Stimulated activated CD8-positive, alpha-beta memory T cell treated with anti-CD3 and anti-CD28 coated beads, Interleukin-2, amount 100 ng/mL, for 1 hour (primary cell): Measurements from ENCODE around the gene ZSWIM6.
A peak's percentile ranks its signal among the peaks of the same experiment; 100 is the strongest.

ENCODE experiments used
- DNase-seq, 2 donors: peaks; one replicate each; pipeline ENCODE4 v3.0.0-alpha.2; 2020; ENCODE audit warnings: low read depth in 2 of 2

Gene ZSWIM6

DNA sequence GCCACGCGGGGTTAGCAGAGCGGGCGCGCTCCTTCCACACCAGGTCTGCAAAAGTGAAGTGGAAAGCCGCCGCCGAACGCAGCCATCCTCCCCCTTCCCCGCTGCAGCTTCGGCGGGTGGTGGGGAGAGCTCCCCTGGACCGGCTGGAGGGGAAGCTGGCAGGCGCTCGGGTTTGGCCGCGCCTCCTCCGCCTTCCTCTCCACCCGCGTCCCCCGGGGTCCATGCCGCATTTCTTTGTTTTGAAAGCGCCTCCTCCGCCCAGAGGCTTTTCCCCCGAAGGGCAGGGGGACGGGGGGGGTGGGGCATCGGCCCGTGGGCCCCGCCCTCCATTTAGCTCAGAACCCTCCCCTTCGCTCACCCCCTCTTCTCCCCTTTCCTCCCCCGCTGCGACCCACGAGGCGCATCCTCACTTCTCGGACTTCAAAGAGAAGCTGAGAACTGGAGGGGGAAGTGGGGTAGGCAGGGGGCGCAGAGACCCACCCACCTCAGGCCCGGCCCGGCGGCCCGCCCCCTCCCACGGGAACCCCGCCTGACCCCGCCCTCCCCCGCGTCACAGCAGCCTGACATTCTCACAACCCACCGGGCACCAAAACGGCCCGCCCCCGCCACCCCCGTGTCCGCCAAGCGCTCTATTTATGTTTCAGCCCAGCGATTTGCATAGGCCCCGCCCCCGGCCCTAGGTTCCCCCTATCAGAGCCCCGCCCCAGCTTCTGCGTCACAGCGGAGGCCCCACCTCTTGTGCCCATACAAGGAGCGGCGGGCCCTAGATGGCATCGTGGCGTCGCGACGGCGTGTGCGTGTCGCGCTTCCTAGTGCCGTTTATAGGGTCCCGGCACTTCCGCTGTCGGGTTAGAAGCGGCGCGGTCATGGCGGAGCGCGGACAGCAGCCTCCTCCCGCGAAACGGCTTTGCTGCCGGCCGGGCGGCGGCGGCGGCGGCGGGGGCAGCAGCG lies at the start of gene ZSWIM6:
Gene ZSWIM6, plus strand, starts transcription at position 852 of the 951 bp plus-strand sequence. Its CDS starts 15 bp downstream, at position 867.
- DNase-seq: peak; percentile 98 to 99

DNA sequence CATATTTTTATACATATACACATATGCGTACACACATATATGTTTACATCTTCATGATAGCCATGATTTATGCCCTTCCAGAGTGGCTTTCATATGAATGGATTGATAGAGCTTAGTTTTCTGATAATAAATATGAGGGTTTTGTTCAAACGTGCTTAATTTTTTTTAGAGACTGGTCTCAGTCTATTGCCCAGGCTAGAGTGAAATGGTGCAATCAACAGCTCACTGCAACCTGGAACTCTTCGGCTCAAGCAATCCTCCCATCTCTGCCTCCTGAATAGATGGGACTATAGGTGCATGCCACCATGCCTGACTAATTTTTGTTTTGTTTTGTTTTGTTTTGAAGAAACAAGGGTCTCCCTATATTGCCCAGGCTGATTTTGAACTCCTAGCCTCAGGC lies 48.6 kb upstream of the ZSWIM6 start:
- DNase-seq: no peak

DNA sequence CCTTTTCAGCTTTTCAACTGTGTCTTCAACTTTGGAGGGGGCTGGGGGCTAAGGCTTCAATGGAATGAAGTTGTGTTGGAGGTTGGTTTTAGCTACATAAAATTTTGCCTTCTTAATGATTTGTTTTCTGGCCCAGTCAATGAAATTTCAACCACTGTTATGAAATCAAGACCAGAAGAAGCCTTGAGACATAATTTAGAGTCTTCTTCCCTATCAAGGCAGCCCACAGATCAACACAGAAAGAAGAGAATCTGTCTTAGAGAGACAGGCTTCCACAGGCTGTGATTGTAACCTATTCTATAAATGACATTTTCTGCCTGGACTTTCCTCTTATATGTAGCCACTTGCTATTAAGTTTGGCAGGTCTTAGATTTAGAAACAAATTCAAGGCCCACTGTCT lies 46.5 kb upstream of the ZSWIM6 start:
- no peak for DNase-seq

DNA sequence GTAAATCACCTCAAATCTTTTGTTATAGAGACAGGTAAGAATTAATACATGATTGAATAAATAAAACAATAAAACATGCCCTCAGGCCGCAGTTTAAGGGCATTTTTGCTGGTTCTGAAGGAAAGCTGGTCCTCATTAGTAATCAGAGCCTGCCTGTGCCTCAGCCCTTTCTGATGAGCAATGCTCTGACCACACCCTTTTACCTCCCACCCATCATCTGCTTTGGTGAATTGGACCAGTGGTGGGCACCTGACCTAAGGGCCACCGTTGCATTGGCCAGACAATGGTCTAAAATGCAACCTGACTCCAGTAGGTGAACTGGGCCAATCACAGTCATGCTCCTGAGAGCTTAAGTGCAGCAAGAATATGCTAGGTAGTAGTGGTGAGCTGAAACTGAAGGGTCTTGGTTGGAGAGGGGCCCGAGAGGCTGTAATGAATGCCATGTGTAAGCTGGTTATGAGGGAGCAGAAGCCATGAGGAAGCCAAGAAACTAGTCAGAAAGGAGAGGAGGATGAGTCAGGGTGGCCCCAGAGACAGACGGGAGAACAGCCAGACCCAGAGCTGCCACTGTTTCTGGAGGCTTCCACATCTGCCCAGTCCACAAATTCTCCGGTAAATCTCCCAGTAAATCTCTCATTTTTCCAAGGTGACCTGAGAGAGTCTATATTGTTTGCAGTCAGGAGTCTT lies 45.5 kb upstream of the ZSWIM6 start:
- DNase-seq: no peak

DNA sequence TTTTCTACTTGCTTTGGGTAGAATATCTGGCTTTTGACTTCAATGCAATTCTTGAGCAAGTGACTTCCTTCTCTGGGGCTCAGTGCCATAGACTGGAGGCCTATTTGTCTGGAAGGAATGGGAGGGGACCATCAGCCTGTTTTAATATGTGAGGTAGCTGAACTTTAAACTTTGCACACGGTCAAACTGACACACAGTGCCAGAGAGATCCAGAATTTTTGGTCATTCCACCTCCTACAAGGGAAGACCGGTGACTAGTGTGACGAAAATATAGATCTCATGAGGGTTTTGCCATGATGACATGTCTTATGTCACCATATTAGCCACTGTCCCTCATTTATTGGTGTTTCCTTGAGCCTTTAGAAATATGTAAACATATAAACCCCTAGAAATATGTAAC lies 44.6 kb upstream of the ZSWIM6 start:
- no peak for DNase-seq

DNA sequence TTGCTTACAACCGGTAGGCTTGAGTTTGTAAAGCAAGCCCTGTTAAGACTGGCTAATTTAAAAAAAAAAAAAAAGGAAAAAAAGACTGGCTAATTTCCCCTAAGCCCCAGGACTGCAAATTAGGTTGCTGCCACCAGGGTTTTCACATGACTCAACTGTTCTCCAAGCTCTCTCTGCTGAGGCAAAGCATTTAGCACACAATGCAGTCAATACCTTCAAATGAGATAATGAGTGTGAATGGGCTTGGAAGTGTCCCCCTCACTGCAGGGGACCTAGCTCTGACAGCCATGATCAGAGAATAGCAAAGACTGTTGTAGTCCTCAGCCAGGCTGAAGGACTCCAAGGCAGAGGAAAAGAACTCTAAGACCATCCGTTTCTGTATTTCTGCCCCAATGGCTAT lies 42.8 kb upstream of the ZSWIM6 start:
- no peak for DNase-seq

DNA sequence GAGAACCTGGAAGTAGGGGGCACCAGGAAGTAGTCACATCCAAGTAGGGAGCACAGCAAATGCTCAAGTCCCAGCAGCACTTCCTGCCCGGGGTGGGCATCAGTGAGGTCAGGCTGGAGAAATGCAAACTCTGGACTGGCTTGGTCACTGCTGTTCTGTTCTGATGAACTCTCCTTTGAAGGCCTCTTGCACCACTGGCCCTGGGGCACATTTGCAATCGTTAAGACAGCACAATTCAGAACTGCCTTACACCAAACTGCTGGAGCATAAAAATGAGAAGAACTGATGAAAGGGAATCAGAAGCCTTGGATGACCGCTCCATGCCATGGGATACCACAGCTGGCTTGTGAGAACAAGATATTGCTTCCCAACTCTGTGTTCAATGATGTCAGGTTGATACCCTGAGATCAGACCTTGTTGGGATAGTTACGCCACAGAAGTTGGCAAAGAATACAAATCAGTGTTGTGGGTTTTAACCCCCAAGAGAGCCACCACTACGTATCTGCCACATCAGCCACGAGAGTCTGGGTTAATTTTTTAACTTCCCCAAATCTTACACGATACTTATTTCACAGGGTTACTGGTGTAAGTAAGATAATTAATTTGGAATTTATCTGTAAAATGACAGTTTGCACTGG lies 42.3 kb upstream of the ZSWIM6 start:
- DNase-seq: no peak

DNA sequence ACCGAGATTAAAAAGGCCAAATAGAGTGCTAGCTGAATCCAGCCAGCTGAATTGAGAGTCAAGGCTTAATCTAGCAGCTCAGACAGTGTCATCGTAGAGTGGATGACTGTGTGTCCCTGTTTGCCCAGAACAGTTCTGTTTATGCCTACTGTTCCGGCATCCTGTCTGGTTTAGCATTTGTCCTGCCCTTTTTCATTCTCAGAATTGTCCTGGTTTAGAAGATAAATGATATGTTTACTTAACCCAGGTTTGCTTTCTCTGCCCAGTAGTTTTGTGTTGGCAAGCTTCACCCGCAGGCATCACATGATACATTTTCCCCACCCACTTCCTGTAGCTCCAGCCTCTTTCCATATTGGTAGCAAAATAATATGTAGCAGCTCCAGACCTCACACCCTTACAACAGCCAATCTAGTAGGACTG lies 41.3 kb upstream of the ZSWIM6 start:
- DNase-seq: no peak

DNA sequence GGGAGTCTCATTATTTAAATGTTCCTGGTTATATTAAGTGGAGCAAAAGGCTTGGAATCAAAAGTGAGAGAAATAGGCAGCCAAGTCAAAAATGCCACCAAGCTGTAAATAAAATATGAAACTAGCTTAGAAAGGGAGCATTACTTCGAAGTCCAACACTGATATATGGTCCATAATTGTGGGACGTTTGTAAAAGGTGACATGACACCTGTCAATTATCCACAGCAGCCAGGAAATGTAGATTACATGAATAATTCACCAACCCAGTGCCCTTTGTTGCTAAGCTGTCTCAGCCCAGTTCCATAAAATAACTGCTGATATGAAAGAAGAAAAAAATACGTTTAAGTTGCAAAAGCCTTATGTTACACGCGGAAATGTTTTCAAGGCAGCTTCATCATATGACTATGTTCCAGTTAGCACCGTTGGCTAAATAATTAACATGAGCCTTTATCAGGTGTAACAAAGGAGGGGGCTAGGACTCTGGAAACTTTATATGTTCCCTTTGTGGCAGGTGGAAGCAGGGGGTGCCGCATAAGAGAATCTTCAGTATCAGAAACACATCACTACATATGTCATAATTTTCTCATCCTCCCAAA lies 39.9 kb upstream of the ZSWIM6 start:
- no peak for DNase-seq

DNA sequence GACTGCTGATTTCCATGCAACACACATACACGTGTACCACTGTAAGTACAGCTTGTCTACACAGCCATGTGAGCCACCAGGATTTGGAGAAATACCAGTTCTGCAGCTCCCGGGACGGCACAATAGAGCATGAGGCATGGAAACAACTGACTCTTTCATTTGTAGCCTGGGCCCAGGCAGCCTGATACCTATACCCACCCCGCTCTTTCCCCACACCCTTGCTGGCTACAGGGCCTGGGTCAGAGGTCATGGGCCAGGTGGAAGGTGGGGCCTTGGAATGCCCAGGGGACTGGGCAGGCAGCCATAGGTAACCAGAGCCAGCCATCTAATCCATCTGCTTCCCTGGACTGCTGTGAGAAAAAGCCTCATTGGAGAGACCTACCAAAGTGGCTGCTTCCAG lies 39.0 kb upstream of the ZSWIM6 start:
- no peak for DNase-seq

DNA sequence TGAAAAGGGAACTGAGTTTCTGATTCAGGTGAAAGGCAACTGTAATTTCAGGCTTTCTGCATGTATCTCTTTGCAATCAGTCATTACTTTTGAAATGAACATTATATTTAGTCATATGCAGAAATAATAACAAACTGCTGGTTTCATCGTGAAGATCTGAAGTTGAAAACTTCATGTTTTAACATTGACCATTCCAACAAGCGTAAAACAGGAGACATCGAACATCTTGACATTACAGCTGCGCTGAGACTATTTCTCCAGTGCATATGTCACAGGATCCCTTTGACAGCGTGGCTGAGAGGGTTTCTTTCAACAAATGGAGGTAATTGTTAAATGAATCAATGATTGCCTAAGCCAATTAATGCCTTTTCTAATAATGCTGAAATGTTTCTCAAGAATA lies 38.2 kb upstream of the ZSWIM6 start:
- no peak for DNase-seq

DNA sequence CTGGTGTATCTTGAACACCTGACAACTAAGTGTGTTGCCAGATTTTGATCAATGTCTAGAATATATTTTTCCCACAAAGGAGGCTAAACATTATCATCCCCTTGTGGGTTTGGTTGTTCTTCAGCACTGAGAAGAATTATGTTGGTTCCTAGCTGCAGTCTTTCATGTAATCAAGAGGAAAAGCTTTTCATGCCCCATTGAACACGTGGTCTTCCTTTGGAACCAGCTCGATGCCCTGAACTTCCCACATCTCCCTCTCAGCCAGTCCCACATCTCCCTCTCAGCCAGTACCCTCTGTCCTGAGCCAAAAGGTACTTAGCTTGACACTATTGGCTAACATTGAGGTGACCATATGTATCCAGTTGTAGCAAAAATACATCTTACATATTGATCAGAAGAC lies 36.7 kb upstream of the ZSWIM6 start:
- no peak for DNase-seq

DNA sequence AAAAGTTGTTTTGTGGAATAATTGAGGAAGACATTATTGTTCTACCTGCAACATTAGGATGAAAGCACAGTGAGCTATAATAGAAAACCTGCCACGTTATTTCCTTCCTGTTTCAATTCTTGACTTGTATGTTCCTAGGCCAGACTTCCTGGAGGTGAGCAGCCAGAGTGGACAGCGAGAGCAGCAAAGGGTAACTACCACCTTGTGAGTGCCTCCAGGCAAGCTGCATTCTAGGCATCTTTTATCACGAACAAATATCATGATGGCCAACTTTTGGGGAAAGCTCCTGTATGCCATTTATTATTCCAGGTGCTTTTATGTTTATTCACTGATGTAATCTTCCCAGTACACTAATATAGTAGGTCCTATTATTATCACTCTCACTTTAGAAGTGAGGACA lies 34.0 kb upstream of the ZSWIM6 start:
- DNase-seq: no peak

DNA sequence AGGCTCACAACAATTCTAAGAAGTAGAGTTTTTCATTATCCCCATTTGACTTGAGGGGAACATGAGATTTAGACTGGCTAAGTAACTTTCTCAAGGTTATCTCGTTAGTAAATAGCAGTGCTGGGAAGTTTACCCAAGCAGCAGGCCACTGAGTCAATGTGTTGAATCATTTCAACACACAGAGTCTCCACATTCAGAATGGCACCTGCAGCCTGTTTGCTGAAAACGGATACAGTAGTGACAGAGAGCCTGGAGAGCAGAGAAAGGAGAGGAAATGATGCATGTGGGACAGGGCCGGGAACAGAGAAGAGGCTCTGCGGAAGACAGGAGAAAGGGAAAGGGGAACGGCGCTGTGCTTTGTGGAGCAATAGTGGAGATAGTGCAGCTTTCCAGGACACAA lies 33.5 kb upstream of the ZSWIM6 start:
- DNase-seq: no peak

DNA sequence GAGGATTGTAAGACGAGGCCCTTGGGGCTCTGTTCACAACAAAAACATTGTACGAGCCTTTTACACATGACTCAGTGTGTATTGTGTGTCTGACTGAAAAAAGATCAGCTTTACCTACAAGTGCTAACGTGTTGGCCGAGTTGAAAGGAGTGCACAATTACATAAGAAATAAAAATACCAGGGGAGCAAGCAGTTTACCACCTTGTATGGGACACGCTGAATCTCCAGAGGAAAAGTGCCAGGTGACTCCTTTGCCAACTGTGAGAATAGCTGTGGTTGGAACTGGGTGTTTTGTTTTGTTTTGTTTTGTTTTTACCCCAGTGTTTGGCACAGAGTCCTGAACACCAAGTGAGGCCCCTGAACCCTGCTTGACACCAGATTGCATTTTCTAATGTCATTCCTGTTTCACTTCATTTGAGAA lies 32.8 kb upstream of the ZSWIM6 start:
- DNase-seq: no peak

DNA sequence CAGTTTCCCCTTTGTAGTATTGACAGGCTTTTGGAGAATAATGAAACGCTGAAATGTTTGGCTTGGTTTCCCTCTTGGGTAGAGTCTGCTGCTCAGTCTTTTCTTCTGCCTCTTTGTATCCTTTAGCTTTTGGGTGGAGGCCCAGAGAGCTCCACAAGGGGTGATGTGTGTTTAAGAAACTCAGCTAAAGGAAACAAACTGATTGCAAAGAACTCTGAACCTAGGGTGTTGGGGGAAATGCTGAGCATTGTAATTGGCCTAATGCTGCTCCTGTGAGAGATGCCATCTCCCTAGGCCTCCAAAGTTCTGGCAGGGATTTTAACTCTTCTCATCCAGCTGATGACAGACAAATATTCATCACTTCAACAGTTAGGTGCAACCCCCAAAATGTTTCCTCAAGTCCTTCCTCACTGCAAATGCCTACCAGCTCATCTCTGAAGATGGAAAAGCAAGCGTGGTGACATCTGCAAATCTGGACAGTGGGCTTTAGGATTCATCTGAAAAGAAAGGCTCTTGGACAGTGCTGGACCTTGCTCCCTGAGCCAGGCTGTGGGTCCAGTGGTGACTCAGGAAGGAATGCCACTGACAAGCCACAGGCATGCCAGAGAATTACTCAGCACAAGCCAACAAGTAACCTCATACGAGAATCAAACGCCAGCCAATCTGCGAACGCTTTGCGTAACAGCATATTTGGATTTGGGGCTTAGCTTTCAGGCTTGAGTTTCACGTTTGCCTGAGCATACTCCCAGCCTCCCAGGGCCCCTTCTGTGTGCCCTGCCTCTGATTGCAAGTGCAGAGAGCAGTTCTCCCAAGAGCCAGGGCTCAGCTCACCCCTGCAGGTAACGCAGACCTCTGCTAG lies 30.5 kb upstream of the ZSWIM6 start:
- DNase-seq: no peak

DNA sequence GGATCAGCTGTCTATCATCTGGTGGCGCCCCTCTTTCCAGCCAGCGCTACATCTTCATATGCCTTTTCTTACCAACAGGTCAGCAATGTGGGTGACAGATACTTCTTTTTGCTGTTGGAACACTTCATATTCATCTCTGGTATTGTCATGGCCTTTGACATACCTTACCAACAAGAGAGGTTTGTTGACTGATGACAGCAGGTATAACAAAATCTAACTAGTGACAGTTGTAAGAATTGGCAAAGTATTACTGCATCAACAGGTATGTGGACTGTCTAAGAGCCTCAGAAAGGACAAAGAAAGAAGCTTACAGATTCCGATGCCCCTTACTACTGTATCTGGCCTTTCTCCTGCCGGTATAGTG lies 29.9 kb upstream of the ZSWIM6 start:
- no peak for DNase-seq

DNA sequence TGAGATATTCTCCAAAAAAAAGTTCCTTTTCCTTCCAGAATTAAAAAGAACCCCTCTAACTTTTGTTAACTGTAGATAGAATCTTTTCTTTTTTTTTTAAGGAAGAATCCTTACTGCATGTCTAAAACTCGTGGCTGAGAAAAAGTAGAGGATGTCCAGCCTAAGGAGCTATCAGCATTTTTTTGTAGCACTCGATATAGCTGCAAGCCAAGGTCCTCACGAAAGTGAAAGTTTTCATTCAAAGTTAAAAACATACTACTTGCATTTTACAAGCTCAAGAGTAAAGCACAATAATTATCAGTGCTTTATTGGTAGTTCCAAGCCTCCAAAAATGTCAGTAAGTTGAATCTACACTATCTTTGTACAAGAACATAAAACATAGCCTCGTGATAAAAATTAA lies 28.7 kb upstream of the ZSWIM6 start:
- no peak for DNase-seq

DNA sequence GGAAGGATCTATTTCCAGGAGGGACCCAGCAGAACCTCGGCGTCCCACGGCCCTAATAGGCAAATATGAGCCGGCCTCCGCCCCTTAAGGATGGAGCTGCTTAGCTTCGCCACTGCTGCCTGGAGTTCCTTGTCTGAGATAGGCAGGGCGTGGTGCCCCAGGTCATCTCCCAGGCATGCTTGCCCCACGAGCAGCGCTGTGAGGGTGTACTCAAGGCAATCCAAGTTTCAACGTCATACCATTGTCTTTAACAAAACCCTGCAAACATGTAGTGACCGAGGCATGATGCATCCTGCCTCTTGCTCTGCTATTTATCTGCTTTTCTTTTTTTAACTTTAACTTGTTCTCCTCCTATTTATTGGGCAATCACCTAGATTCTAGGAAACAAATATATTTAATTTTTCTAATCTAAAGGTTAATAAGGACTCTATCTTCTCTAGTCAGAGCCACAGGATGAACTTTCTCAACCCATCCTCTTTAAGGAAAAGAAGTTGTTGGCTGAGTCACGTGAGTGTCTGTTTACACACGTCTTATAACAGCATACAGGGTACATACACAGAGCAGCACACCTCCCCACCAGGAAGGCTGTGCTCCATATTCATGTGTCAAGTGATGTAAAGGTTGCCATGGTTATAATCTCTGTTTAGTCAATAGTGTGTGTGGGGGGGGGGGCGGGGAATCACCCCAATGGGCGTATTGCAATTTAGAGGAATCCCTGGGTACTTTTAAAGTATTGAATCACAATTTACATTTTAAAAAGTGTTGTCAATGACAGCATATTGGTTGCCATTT lies 27.3 kb upstream of the ZSWIM6 start:
- DNase-seq: no peak

DNA sequence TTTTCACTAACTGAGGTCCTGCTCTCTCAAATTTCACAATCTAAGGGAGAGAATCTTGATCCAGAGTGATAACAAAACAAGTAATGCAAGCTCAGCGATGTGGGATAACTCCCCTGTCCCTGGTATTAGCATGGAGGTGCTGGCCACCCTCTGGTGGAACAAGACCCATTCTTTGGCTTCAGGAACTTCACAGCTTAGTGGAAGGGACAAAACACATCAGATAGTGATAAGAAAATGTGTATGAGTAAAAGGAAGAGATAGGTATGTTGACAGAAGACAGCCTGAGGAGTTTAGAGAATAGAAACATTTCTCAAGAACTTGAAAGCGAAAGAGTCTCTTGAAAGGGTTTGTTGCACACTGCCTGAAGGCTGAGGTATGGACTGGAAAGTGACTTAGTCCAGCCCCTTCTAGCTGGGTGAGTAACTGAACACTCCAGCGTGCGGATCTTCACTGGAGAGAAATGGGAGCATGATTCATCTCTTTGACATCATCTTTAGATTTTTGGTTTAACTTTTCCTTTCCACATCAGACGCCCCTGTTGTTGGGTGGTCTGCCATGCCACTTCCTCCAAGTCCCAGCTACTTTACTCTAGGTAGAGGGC lies 25.4 kb upstream of the ZSWIM6 start:
- no peak for DNase-seq
